ENCODE measurements around the gene CBLIF. TPM values are rescaled to one million over a fixed set of nuclear protein-coding genes. Genes with fewer than 3 reads are reported as not detected.

CBLIF gene
- polyA plus RNA-seq, 1 donor (not counting 4 experiments of a cell fraction or from before 2014, with no cell fraction given): not detected

DNA sequence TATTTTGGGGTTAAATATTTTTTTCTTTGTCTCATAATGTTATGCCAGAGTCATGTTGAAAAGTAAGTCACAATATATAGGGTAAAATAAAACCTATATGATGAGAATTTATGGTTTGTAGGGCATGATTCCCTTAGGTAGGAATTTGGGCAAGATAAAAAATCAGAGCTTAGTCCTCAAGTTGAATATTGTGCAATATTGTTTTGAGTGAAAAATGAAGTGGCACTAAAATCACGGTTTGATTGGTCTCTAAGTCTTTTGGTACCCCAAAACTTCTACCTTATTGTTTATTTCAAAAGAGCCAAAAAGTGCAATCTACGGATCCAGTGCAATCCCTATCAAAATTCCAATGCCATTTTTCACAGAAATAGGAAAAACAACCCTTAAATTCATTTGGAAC lies 33.1 kb downstream of the CBLIF start:
- no peak for FAIRE-seq
- no peaks in the 10 kb centered on the region for H3K27me3 ChIP-seq (ENCODE audit: control insufficient read depth, extremely low read depth, insufficient read depth, low read length)
- DNase-seq (ENCODE audit: low read depth, low spot score): no peak

GRCh38 chr11:59810911-59811259 lies 34.4 kb downstream of the CBLIF start:
- Histone ChIP-seq H3K9ac (ENCODE audit: control insufficient read depth, extremely low read depth, insufficient read depth, low read length) (peak overlapping the region; percentile 92), H3K4me1 (ENCODE audit: control insufficient read depth, extremely low read depth, insufficient read depth, low read length) (peaks cover 14% of the 10 kb centered on the region), H3K9me3 (ENCODE audit: control insufficient read depth, low read depth, low read length) (no peaks in the 10 kb centered on the region), H3K27me3 (ENCODE audit: control insufficient read depth, extremely low read depth, insufficient read depth, low read length) (no peaks in the 10 kb centered on the region), H3K79me2 (ENCODE audit: control insufficient read depth, insufficient read depth, low read length) (peaks cover 12% of the 10 kb centered on the region), H3K9me1 (ENCODE audit: control insufficient read depth, extremely low read depth, insufficient read depth, low read length) (no peaks in the 10 kb centered on the region), H3K36me3 (ENCODE audit: control insufficient read depth in 2 of 2, extremely low read depth in 1 of 2, insufficient read depth in 2 of 2, low read length in 2 of 2) (peaks cover 10 to 22% of the 10 kb centered on the region in 2 experiments), H2AFZ (ENCODE audit: control insufficient read depth, low read length) (peak overlapping the region; percentile 5), H3K4me3 (ENCODE audit: control insufficient read depth in 2 of 3, extremely low read depth in 1 of 3, insufficient read depth in 2 of 3, low read depth in 1 of 3, low read length in 3 of 3) (peak overlapping the region; percentile 43 to 96 (median 94)), H3K4me2 (ENCODE audit: control insufficient read depth, extremely low read depth, insufficient read depth, low read depth, low read length) (peak overlapping the region; percentile 80), H4K20me1 (ENCODE audit: control insufficient read depth, extremely low read depth, insufficient read depth, low read length) (no peaks in the 10 kb centered on the region), H3K27ac (ENCODE audit: control insufficient read depth, insufficient read depth, low read length) (peak overlapping the region; percentile 85)
- TF ChIP-seq EZH2 (IDR thresholded peaks at IDR 0.05; ENCODE audit: low read length): no peak
- TF ChIP-seq, protein P1, sequence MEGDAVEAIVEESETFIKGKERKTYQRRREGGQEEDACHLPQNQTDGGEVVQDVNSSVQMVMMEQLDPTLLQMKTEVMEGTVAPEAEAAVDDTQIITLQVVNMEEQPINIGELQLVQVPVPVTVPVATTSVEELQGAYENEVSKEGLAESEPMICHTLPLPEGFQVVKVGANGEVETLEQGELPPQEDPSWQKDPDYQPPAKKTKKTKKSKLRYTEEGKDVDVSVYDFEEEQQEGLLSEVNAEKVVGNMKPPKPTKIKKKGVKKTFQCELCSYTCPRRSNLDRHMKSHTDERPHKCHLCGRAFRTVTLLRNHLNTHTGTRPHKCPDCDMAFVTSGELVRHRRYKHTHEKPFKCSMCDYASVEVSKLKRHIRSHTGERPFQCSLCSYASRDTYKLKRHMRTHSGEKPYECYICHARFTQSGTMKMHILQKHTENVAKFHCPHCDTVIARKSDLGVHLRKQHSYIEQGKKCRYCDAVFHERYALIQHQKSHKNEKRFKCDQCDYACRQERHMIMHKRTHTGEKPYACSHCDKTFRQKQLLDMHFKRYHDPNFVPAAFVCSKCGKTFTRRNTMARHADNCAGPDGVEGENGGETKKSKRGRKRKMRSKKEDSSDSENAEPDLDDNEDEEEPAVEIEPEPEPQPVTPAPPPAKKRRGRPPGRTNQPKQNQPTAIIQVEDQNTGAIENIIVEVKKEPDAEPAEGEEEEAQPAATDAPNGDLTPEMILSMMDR (optimal IDR thresholded peaks at IDR 0.05 in 1 of 3, IDR thresholded peaks at IDR 0.05 in 1 of 3, conservative IDR thresholded peaks at IDR 0.05 in 1 of 3; ENCODE audit: extremely low read depth in 1 of 3, insufficient read depth in 2 of 3, low read length in 3 of 3): no peak
- FAIRE-seq (no peak), DNase-seq (ENCODE audit: low read depth, low spot score) (no peak)
- dilution Hi-C loops (cut with MboI; ENCODE audit: extremely low pct_ligation_motif_present, low sequenced_read_pairs): no loop called here

More for the DNA sequence above, 33.1 kb downstream of the CBLIF start:
- Histone ChIP-seq H3K4me1 (ENCODE audit: control insufficient read depth, extremely low read depth, insufficient read depth, low read length) (peaks cover 14% of the 10 kb centered on the region), H3K36me3 (ENCODE audit: control insufficient read depth in 2 of 2, extremely low read depth in 1 of 2, insufficient read depth in 2 of 2, low read length in 2 of 2) (peaks cover 0 to 10% of the 10 kb centered on the region in 2 experiments), H2AFZ (ENCODE audit: control insufficient read depth, low read length) (no peak overlapping the region), H3K4me2 (ENCODE audit: control insufficient read depth, extremely low read depth, insufficient read depth, low read depth, low read length) (no peak overlapping the region), H3K79me2 (ENCODE audit: control insufficient read depth, insufficient read depth, low read length) (peaks cover 12% of the 10 kb centered on the region), H3K27ac (ENCODE audit: control insufficient read depth, insufficient read depth, low read length) (no peak overlapping the region), H3K9me3 (ENCODE audit: control insufficient read depth, low read depth, low read length) (no peaks in the 10 kb centered on the region), H3K9me1 (ENCODE audit: control insufficient read depth, extremely low read depth, insufficient read depth, low read length) (no peaks in the 10 kb centered on the region), H4K20me1 (ENCODE audit: control insufficient read depth, extremely low read depth, insufficient read depth, low read length) (no peaks in the 10 kb centered on the region), H3K4me3 (ENCODE audit: control insufficient read depth in 2 of 3, extremely low read depth in 1 of 3, insufficient read depth in 2 of 3, low read depth in 1 of 3, low read length in 3 of 3) (no peak overlapping the region), H3K9ac (ENCODE audit: control insufficient read depth, extremely low read depth, insufficient read depth, low read length) (no peak overlapping the region)
- dilution Hi-C loops (cut with MboI; ENCODE audit: extremely low pct_ligation_motif_present, low sequenced_read_pairs): no loop called here
- TF ChIP-seq EZH2 (IDR thresholded peaks at IDR 0.05; ENCODE audit: low read length): no peak
- TF ChIP-seq, protein P1 (optimal IDR thresholded peaks at IDR 0.05 in 1 of 3, IDR thresholded peaks at IDR 0.05 in 1 of 3, conservative IDR thresholded peaks at IDR 0.05 in 1 of 3; ENCODE audit: extremely low read depth in 1 of 3, insufficient read depth in 2 of 3, low read length in 3 of 3): no peak

All from keratinocyte (primary cell).